HG03108 (cell line): ENCODE measurements around the gene ERC2.

Source experiments
- ATAC-seq: cut with Tn5 transposase; IDR thresholded peaks from one replicate; pipeline ENCODE4 v1.9.1; 2021; ENCODE audit warnings: moderate library complexity; ENCODE audit not compliant: unreplicated experiment

ERC2 gene

GRCh38 chr3:56130036-56130435 lies 338.2 kb downstream of the ERC2 start:
- no peak for ATAC-seq

- ATAC-seq: no peak
Measured at GRCh38 chr3:56126632-56127031, 341.6 kb downstream of the ERC2 start.

- no peak for ATAC-seq
Measured at GRCh38 chr3:56125358-56126005, 342.8 kb downstream of the ERC2 start.

- ATAC-seq: no peak
Measured at GRCh38 chr3:56124546-56124945, 343.7 kb downstream of the ERC2 start.

- no peak for ATAC-seq
Measured at GRCh38 chr3:56123487-56123886, 344.8 kb downstream of the ERC2 start.

GRCh38 chr3:56122911-56123310 lies 345.4 kb downstream of the ERC2 start:
- ATAC-seq: no peak

GRCh38 chr3:56121716-56122115 lies 346.6 kb downstream of the ERC2 start:
- ATAC-seq: no peak

GRCh38 chr3:56119575-56120349 lies 348.5 kb downstream of the ERC2 start:
- no peak for ATAC-seq

- ATAC-seq: no peak
Measured at GRCh38 chr3:56118968-56119367, 349.3 kb downstream of the ERC2 start.

GRCh38 chr3:56115698-56116097 lies 352.6 kb downstream of the ERC2 start:
- no peak for ATAC-seq

- no peak for ATAC-seq
Measured at GRCh38 chr3:56115199-56115598, 353.1 kb downstream of the ERC2 start.

- no peak for ATAC-seq
Measured at GRCh38 chr3:56113908-56114307, 354.4 kb downstream of the ERC2 start.

GRCh38 chr3:56113231-56113630 lies 355.0 kb downstream of the ERC2 start:
- ATAC-seq: no peak

GRCh38 chr3:56111606-56112304 lies 356.5 kb downstream of the ERC2 start:
- no peak for ATAC-seq

GRCh38 chr3:56110886-56111285 lies 357.4 kb downstream of the ERC2 start:
- no peak for ATAC-seq

GRCh38 chr3:56107157-56107556 lies 361.1 kb downstream of the ERC2 start:
- ATAC-seq: no peak

- ATAC-seq: no peak
Measured at GRCh38 chr3:56102032-56102431, 366.2 kb downstream of the ERC2 start.

- no peak for ATAC-seq
Measured at GRCh38 chr3:56101576-56101975, 366.7 kb downstream of the ERC2 start.

- ATAC-seq: no peak
Measured at GRCh38 chr3:56096999-56097398, 371.3 kb downstream of the ERC2 start.

- no peak for ATAC-seq
Measured at GRCh38 chr3:56094170-56094569, 374.1 kb downstream of the ERC2 start.

GRCh38 chr3:56089739-56090138 lies 378.5 kb downstream of the ERC2 start:
- ATAC-seq: no peak

GRCh38 chr3:56087451-56088053 lies 380.7 kb downstream of the ERC2 start:
- no peak for ATAC-seq
